ENCODE data around the gene NABP2. TPM values are rescaled to one million over a fixed set of nuclear protein-coding genes. Genes with fewer than 3 reads are reported as not detected.
A peak's percentile ranks its signal among the peaks of the same experiment; 100 is the strongest.

NABP2 gene
- total RNA-seq (2021) (67.5 and 73.2 TPM in 2 replicates), Bru-seq, nascent RNA (percentile 64 among the genes with signal in this experiment), BruChase-seq, experiment 1, labeled RNA remaining after a 2-hour chase (percentile 77 among the genes with signal in this experiment), BruChase-seq, experiment 2, labeled RNA remaining after a 6-hour chase (percentile 83 among the genes with signal in this experiment)
- long read RNA-seq, transcript NABP2-203 (6 exons, 1,775 nt): minor isoform, 16 of 77 reads
- long read RNA-seq, transcript NABP2-201 (7 exons, 1,417 nt): major isoform, 45 of 77 reads
- long read RNA-seq, partial matches to known transcripts: 0 of 77 reads
- long read RNA-seq, other reads (novel, unspliced or antisense): 11 of 77 reads

DNA sequence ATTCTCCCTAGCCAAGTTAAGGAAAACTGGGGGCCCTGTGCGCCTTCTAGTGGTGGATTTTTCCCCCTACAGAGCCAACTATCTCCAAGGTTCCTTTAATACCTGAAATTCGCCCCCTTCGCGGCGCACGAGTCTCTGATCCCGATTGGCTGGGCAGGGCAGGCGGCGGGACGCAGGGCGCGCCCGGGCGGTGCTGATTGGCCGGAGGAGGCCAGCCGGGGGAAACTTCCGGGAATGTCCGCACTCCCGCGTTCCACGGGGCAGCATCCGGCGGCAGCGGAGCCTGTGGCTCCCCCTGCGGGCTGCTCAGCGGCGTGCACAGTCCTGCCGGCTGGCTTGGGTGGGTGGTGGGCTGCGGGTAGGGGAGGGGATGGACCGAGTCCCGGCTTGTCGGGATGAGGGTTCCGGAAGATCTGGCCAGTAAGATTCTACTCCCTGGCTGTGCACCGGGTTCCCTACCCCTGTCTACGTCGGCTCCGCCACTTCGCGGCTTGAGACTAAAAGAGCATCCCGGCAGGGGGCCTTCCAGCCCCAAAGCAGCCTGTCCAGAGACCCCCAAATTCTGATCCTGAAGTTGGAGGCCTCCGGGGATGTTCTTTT lies at the start of gene NABP2:
Gene NABP2 (plus strand): TSS at position 241 of the 600 bp plus-strand sequence. CDS start 515 bp downstream, outside the sequence.
- ChIA-PET POLR2A (ENCODE audit: low non-redundant PET) (interaction anchor here (0.7 kb wide), 1 partner anchor 134 kb away, joined by 4 read pairs; no protein-coding TSS in a partner anchor), CTCF (no interaction called here)
- intact Hi-C loops (cut with micrococcal nuclease; ENCODE audit: unreplicated experiment): loop anchor here (1.0 to 5.0 kb wide), 2 partner anchors 31 to 33 kb away; partner anchors contain the start of gene ANKRD52
- peak; percentile 99 for DNase-seq (ENCODE audit: low spot score)
- BruUV-seq (replicated peaks): TSS peak; percentile 63
- TF ChIP-seq, protein P1, sequence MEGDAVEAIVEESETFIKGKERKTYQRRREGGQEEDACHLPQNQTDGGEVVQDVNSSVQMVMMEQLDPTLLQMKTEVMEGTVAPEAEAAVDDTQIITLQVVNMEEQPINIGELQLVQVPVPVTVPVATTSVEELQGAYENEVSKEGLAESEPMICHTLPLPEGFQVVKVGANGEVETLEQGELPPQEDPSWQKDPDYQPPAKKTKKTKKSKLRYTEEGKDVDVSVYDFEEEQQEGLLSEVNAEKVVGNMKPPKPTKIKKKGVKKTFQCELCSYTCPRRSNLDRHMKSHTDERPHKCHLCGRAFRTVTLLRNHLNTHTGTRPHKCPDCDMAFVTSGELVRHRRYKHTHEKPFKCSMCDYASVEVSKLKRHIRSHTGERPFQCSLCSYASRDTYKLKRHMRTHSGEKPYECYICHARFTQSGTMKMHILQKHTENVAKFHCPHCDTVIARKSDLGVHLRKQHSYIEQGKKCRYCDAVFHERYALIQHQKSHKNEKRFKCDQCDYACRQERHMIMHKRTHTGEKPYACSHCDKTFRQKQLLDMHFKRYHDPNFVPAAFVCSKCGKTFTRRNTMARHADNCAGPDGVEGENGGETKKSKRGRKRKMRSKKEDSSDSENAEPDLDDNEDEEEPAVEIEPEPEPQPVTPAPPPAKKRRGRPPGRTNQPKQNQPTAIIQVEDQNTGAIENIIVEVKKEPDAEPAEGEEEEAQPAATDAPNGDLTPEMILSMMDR (conservative IDR thresholded peaks at IDR 0.05; ENCODE audit: low read depth, low read length): peak; percentile 98
- no peak for TF ChIP-seq EZH2 (IDR thresholded peaks at IDR 0.05; ENCODE audit: borderline replicate concordance, low read depth, low read length, poor library complexity, severe bottlenecking)
- Histone ChIP-seq H3K36me3 (ENCODE audit: insufficient read depth, low read length, poor library complexity, severe bottlenecking) (no peaks in the 10 kb centered on the region), H3K4me3 (ENCODE audit: low read depth, low read length, poor library complexity, severe bottlenecking) (peak within 1 kb of the TSS; percentile 65), H3K27ac (ENCODE audit: low read depth, low read length, poor library complexity, severe bottlenecking) (peak within 1 kb of the TSS; percentile 72), H3K27me3 (replicated peaks; ENCODE audit: insufficient read depth, low read depth, low read length, poor library complexity) (no peaks in the 10 kb centered on the region), H3K9me3 (ENCODE audit: low read depth, low read length, poor library complexity, severe bottlenecking) (no peaks in the 10 kb centered on the region), H3K4me1 (ENCODE audit: insufficient read depth, low read length, poor library complexity, severe bottlenecking) (peaks cover 5% of the 10 kb centered on the region)

- no TSS peak for BruUV-seq (replicated peaks)
- Histone ChIP-seq H3K9me3 (ENCODE audit: low read depth, low read length, poor library complexity, severe bottlenecking) (no peaks in the 10 kb centered on the region), H3K4me1 (ENCODE audit: insufficient read depth, low read length, poor library complexity, severe bottlenecking) (no peaks in the 10 kb centered on the region), H3K36me3 (ENCODE audit: insufficient read depth, low read length, poor library complexity, severe bottlenecking) (peaks cover 82% of the 10 kb centered on the region), H3K27me3 (replicated peaks; ENCODE audit: insufficient read depth, low read depth, low read length, poor library complexity) (no peaks in the 10 kb centered on the region), H3K27ac (ENCODE audit: low read depth, low read length, poor library complexity, severe bottlenecking) (no peak overlapping the region), H3K4me3 (ENCODE audit: low read depth, low read length, poor library complexity, severe bottlenecking) (no peak overlapping the region)
- DNase-seq (ENCODE audit: low spot score): no peak
- POLR2A ChIA-PET (ENCODE audit: low non-redundant PET): no interaction called here
- TF ChIP-seq, protein P1 (conservative IDR thresholded peaks at IDR 0.05; ENCODE audit: low read depth, low read length): no peak
- TF ChIP-seq EZH2 (IDR thresholded peaks at IDR 0.05; ENCODE audit: borderline replicate concordance, low read depth, low read length, poor library complexity, severe bottlenecking): no peak
- CTCF ChIA-PET: no interaction called here
- intact Hi-C loops (cut with micrococcal nuclease; ENCODE audit: unreplicated experiment): no loop called here
Observed at GRCh38 chr12:56178347-56178746, 45.8 kb upstream of the NABP2 start.

GRCh38 chr12:56186957-56187356 lies 37.2 kb upstream of the NABP2 start:
- H3K4me3 ChIP-seq (ENCODE audit: low read depth, low read length, poor library complexity, severe bottlenecking): no peak overlapping the region
- ChIA-PET CTCF (no interaction called here), POLR2A (ENCODE audit: low non-redundant PET) (no interaction called here)
- DNase-seq (ENCODE audit: low spot score): no peak
- peaks cover 48% of the 10 kb centered on the region for H3K36me3 ChIP-seq (ENCODE audit: insufficient read depth, low read length, poor library complexity, severe bottlenecking)
- H3K27me3 ChIP-seq (replicated peaks; ENCODE audit: insufficient read depth, low read depth, low read length, poor library complexity): no peaks in the 10 kb centered on the region
- no peak overlapping the region for H3K27ac ChIP-seq (ENCODE audit: low read depth, low read length, poor library complexity, severe bottlenecking)
- TF ChIP-seq, protein P1 (conservative IDR thresholded peaks at IDR 0.05; ENCODE audit: low read depth, low read length): no peak
- TF ChIP-seq EZH2 (IDR thresholded peaks at IDR 0.05; ENCODE audit: borderline replicate concordance, low read depth, low read length, poor library complexity, severe bottlenecking): no peak
- peaks cover 13% of the 10 kb centered on the region for H3K4me1 ChIP-seq (ENCODE audit: insufficient read depth, low read length, poor library complexity, severe bottlenecking)
- intact Hi-C loops (cut with micrococcal nuclease; ENCODE audit: unreplicated experiment): loop anchor here (10.0 kb wide), 1 partner anchor 142 kb away; the partner anchor contains the start of gene RPS26
- no TSS peak for BruUV-seq (replicated peaks)
- no peaks in the 10 kb centered on the region for H3K9me3 ChIP-seq (ENCODE audit: low read depth, low read length, poor library complexity, severe bottlenecking)

Measured in A673 (cell line).